HG02840 (cell line): ENCODE data around the gene ORC6.

Experiments
- ATAC-seq: cut with Tn5 transposase; IDR thresholded peaks from one replicate; pipeline ENCODE4 v1.9.1; 2021; ENCODE audit warnings: mild to moderate bottlenecking, moderate library complexity, moderate number of reproducible peaks; ENCODE audit not compliant: unreplicated experiment, low FRiP score

The ORC6 gene

DNA sequence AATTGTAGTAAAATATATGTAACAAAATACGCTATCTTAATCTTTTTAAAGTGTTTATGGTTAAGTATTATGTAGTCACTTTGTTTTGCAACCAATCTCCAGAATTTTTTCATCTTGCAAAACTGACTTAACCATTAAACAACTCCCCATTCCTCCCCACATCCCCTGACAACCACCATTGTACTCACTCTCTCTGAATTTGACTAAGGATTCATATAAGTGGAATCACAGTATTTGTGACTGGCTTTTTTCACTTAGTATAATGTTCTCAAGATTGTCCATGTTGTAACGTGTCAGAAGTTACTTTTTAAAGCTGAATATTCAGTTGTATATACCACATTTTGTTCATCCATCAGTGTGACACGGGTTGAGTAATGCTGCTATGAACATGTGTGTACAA, 10.6 kb downstream of the ORC6 start:
- ATAC-seq = no peak

DNA sequence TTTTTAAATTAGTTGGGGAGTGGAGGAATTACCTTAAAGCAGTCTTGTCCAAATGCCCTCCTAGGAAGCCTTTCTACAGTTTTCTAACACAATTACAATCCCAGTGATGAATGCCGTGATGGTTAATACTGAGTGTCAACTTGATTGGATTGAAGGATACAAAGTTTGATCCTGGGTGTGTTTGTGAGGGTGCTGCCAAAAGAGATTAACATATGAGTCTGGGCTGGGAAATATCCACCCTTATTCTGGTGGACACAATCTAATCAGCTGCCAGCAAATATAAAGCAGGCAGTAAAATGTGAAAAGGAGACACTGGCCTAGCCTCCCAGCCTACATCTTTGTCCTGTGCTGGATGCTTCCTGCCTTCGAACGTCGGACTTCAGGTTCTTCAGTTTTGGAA, 12.2 kb downstream of the ORC6 start:
- no peak for ATAC-seq

DNA sequence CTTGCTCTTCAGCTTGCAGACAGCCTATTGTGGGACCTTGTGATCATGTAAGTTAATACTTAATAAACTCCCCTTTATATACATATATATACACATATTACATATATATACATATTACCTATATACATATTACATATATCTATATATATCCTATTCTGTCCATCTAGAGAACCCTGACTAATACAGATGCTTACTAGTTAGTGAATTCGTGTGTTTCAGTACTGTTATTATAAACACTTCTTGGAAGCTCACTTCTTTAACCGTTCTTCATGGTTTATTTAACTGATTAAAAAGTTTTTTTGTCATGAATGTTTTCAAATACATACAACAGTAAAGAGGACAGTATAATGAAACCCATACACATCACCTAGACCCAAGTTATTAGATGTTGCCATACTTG, 12.6 kb downstream of the ORC6 start:
- ATAC-seq = no peak

DNA sequence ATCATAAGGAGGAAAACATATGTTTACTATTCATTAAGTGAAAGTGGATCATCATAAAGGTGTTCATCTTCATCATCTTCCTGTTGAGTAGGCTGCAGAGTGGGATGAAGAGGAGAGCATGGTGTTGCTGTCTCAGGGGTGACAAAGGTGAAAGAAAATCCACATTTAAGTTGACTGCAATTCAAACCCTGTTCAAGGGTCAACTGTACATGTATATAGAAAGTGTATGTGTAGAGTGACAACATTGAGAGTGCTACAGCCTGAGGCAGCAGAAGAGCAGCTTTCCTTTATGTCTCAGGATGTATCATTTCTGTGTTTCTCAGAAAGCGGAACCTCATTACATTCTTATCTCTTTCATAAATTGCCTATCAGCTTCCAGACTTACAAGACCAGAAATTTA, 17.2 kb downstream of the ORC6 start:
- no peak for ATAC-seq

DNA sequence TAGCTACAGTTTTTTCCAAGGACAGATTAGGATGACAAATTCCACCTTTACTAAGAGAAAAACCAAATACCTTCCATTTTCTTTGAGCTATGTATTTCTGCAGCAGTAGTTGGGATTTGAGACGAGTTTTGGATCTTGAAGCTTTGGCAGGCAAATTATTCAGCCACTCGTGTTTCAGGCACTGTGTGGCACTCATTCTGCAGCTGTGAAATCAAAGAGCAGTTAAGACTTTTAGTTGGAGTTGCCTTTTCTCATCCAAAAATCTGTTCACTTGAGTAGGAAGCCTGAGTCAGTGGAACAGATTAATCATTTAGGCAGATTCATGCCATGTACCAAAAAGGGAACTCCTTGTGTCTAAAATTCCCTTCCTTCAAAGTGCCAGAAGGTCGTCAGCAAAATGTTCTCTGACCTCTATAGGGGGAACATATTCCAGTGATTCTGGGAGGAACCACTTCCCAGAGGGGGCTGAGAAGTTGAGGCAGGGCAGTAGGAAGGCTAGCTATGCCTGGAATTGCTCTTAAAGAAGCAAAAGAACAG, 20.1 kb downstream of the ORC6 start:
- no peak for ATAC-seq

DNA sequence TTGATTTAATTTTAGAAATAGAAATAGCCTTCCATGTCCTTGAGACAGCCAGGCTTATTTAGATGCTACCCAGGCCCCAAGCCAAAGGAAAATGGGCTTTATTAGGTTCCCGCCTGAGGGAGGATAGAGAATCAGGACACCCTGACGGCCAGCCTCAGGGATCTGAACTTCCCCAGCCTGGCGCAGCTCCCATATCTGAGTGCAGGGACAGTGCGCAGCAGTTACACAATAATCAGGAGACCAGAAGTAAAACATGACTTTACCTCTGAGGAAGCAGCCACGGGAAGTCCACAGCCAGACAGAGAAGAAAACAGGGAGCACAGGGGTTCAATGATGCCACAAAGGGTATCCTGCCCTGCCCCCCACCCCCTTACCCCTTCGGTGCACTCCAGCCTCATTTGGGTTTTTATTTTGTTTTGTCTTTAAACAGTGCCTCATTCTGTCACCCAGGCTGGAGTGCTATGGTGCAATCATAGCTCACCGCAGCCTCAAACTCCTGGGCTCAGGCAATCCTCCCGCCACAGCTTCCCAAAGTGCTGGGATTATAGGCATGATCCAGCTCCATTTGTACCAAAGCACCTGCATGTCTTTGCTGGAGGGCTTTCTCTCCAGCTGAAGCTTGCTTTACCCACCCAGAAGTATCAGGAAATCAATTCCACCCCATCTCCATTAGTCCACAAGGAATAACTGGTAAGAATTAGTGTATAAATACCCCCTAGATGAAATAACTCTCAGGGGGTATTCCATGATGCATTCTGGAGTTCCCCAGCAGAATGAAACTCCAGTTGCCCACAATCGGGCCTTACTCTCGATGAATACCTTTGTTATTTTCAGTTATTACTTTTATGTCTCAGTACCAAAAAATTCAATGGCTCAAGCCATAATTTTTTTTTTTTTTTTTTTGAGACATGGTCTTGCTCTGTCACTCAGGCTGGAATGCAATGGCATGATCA, 21.9 kb downstream of the ORC6 start:
- no peak for ATAC-seq

DNA sequence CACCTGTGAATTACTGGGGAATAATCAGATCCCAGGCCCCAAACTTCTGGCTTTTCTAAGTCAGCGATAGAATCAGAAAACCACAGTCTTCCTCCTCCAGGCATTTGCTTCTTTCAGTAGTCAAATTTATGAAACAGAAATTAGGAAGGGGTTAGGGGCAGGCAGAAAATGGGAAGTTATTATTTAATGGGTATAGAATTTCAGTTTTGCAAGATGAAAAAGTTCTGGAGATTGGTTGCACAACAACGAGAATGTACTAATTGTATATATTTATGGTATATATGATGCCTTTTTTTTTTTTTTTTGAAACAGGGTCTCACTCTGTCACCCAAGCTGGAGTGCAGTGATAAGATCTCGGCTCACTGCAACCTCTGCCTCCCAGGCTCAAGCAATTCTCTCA, 23.5 kb downstream of the ORC6 start:
- no peak for ATAC-seq

DNA sequence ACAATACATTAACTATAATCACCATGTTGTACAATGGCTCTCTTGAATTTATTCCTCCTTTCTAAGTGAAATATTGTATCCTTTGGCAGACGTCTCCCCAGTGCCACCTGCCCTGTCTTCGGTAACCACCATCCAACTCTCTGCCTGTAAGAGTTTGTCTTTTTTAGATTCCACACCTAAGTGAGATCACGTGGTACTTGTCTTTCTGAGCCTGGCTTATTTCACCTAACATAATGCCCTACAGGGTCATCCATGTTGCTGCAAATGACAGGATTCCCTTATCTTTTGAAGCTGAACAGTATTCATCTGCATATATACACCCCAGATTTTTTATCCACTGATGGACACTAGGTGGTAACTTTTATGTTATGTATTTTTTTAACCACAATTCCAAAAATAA, 24.2 kb downstream of the ORC6 start:
- no peak for ATAC-seq

DNA sequence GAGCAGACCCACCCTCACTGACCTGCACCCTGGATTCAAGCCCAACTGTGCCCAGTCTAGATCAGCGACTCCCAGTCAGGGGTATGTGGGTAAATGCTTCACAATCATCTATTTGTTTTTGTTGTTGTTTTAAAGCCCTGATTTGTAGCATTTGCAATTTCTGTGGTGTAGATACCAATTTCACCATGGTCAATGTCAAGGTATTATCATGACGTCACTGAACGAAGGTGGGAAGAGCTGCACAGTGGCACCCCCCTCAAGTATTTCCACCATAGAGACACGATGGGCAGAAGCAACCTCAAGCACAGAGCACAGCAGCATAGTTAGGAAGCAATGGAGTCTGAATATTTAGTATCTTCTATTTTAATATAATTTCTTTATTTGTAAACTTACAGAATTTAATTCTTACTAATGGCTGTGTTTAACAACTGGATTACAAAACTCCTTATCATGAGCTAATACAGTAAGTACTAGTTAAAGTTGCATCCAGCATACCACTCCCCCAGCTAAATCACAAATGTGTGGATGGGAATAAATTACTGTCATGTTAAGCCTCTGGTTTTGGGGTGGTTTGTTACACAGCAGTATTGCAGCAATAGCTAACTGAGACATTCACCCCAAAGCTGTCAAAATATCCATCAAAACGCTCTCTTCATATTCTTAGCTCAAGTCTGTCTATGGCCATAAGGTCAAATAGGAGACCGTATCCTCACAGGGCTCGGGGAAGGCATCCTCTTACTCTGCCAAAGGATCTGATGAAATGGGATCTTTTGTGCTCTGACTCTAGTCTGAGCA, 25.5 kb downstream of the ORC6 start:
- ATAC-seq = no peak

DNA sequence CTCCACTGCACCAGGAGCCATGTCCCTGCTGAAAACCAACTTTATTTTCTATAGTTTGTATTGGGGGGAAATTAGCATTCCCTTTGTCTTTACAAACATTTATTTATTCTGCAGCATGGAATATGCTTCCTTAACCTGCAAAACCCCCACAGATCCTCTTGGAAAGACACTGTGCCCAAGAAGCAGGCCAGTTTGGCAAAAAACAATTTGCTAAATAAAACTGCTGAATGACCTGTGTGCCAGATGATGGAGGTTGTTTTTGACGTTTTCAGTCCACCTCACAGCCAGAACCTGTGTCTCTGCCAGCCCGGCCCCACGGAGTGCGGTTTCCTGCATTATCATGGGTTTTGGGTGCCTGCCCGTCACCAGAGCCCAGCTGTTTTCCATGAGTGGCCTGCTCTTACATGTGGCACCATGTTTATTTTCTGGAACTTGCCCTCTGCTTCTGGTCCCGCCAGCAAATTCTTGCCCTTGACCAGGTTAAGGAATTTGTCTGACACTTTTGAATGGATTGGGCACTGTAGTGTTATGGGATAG, 26.4 kb downstream of the ORC6 start:
- ATAC-seq = no peak

DNA sequence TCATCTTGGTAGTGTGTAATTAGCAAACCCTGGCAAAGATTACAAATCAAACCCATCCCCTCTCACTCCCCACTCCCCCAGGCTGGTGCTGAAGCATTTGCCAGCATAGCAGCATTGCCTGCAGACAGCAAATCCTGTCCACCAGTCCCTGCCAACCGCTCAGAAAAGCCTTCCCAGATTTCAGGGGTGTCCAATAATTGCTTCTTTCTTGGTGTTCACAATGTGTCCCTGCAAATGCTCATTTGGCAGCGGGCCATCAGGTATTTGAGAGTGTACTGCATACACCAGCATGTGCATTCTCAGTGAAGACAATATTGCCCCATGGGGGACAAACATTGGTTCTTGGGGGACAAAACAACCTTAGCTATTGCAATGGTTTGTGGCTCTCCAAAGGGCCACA, 28.2 kb downstream of the ORC6 start:
- no peak for ATAC-seq

DNA sequence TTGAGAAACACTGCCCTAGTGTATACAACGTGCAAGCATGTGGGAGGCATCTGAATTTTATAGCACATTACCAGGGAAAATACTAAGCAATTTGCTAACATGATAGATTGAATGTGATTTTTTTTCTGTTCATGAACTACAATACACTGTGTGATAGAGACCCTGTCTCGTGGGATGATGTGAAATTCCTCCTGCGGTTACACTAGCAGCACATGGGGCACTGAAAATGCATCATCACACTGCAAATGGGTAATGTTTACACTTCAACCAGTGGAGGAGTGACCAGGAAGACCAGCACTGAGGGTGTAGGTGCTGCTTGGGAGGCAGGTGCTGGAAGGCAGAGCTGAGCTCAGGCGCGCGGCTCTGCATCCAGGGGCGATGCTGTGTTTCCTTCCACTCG, 28.8 kb downstream of the ORC6 start:
- no peak for ATAC-seq

DNA sequence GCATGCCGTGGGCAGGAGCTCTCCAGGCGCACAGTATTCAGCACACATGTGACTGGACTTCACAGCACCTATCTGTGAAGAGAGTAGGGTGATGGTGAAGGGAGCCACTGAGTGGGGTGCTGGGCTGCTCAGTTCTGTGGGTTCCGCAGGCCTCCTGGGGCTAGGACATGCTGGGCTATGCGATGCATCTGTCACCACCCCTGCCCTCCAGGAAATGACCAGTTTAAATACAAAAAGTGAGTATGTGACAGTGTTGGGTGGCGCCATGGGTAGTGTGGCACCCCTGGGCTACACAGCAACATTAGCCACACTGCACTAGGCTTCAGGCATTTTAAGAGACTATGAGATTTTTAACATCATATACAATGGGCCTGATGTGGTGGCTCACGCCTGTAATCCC, 30.1 kb downstream of the ORC6 start:
- no peak for ATAC-seq

DNA sequence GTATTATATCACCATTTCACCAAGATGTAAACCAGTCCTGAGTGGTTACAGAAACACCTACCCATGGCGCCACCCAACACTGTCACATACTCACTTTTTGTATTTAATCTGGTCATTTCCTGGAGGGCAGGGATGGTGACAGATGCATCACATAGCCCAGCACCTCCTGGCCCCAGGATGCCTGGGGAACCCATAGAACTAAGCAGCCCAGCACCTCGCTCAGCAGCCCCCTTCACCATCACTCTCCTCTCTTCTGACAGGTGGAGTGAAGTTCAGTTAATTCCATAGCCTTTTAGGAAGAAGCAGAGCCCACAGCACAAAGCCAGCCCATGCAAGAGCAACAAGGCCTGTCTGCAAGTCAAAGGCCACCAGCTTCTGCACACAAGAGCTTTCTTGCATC, 31.2 kb downstream of the ORC6 start:
- ATAC-seq = no peak

DNA sequence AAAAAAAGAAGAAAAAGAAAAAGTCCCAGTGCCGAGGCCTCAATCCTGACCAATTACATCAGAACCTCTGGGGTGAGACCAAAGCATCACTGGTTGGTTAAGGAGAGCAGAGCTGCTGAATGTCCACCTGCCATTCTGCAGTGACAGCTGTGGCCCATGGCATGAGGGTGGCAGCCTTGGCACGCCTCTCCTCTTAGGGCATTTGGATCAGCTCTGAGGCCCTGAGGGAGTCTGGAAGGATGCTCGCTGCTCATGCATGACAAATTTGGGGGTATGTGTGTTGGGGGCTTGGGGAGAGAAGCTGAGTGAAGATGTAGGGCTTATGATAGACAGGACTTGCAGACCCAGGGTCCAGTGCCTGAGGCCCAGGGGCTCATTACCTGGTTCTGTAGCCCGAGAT, 32.4 kb downstream of the ORC6 start:
- no peak for ATAC-seq

DNA sequence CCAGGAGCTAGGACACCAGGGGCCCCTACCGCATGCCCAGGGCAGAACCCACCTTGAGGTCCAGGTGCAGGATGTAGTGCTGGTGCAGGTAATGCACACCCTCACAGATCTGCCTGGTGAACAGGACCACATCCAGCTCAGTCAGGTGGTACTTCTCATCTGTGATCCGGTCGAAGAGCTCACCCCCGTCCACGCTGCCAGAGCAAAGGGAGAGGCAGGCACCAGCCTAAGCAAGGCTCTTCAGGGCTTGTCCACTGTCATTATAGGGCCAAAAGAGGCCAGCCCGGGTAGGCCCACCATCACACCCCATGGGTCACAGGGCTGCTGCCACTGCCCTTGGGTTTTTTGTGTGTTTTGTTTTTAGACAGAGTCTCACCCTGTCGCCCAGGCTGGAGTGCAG, 37.7 kb downstream of the ORC6 start:
- ATAC-seq = no peak

DNA sequence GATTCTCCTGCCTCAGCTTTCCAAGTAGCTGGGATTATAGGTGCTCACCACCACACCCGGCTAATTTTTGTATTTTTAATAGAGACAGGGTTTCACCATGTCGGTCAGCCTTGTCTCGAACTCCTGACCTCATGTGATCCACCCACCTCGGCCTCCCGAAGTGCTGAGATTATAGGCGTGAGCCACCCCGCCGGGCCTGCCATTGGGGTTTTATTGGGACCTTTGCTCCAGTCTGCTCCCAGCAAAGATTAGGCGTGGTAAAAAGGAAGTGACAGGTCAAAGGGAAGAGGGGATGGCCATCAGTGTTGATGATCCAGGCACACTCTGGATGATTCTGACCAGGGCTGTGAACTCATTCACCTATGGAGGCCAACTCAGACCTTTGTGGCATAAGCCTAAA, 38.2 kb downstream of the ORC6 start:
- no peak for ATAC-seq

DNA sequence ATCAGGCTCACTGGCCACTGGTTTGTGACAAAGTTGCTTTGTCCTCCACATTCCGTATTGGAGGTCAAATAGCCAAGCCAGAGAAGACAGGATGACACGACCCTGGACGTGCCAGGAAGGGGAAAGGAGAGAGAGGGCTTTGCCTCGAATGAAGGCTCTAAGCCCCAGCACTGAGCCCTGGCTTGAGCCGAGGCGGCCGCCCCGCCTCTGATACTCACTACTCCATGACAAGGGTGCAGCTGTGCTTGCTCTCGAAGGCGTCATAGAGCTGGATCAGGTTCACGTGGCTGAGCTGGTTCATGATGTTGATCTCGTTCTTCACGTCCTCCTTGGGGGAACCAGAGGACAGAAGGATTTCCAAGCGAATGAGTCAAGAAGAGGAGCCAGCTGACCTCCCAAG, 39.3 kb downstream of the ORC6 start:
- no peak for ATAC-seq

DNA sequence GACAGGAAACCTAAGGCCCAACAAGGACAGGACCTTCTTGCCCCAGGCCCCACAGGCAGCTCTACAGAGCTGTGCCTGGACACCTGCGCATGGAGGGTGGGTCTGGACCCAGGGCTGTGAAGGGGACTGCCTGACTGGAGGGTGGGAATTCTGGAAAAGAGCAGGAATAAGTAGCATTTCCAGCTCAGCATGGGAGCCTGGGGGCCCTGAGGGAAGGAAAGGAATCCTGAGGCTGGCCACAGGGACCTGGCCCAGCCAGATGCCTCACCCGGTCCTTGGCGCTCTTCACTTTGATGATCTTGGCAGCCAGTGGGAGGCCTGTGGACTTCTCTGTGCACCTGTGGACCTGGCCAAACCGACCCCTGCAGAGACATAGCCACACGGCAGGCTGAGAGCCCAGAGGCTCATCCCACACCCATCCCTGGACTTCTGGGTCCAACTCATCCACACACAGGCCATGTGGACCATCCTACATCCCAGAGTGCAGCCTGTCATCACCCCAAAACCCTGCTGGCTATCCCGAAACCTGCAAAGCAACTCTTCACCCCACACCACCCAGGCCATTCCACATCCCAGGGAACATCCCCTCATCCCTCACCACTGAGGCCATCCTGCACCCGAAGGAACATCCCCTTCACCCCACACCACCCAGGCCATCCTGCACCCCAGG, 40.0 kb downstream of the ORC6 start:
- no peak for ATAC-seq

DNA sequence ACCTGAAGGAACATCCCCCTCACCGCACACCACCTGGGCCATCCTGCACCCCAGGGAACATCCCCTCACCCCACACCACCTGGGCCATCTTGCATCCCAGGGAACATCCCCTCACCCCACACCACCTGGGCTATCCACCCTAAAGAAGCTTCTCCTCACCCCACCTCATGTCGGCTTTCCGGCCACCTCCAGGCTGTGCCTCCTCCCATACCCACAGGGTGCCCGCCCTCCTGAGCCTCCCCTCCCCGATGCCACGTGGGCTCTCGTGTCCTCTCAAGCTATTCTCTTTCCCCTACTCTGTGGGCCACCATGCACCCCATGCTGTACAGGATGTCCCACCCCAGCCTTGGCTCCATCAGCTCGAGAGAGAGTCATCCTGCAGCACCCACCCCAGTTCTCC, 40.7 kb downstream of the ORC6 start:
- ATAC-seq = no peak
